ENCODE data around the gene FMC1.

Gene FMC1, protein sequence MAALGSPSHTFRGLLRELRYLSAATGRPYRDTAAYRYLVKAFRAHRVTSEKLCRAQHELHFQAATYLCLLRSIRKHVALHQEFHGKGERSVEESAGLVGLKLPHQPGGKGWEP

DNA sequence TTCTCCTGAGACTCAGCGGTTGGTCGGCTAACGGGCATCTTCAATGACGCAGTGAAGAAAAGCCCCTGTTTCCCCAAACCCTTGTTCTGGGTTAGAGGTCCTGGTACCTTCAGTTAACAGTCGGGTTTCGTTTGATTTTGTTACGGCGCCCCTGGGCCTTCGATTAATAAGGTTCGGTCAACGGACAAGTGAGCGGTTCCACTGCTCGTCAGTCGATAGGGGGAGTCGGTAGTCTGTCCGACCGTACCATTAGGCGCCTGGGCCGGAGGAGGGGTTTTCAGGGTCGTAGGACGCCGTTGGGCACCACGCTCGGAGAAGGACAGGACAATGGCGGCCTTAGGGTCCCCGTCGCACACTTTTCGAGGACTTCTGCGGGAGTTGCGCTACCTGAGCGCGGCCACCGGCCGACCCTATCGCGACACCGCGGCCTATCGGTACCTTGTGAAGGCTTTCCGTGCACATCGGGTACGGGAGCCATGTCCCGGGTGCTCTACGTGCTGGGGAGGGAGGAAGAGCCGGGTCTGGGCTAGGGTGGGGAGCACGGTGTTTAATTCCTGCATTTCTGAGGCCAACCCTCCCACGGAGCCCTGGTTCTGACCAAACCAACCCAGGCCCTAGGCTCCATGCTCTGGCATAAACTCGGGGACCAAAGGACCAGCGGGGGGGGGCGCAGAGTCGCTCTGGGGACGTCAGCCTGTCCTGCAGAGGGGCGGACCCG lies at the start of gene FMC1:
TSS of gene FMC1 (plus strand) at position 280 of the 718 bp plus-strand sequence. CDS start at position 328, 48 bp downstream.
- TF ChIP-seq, protein P1, sequence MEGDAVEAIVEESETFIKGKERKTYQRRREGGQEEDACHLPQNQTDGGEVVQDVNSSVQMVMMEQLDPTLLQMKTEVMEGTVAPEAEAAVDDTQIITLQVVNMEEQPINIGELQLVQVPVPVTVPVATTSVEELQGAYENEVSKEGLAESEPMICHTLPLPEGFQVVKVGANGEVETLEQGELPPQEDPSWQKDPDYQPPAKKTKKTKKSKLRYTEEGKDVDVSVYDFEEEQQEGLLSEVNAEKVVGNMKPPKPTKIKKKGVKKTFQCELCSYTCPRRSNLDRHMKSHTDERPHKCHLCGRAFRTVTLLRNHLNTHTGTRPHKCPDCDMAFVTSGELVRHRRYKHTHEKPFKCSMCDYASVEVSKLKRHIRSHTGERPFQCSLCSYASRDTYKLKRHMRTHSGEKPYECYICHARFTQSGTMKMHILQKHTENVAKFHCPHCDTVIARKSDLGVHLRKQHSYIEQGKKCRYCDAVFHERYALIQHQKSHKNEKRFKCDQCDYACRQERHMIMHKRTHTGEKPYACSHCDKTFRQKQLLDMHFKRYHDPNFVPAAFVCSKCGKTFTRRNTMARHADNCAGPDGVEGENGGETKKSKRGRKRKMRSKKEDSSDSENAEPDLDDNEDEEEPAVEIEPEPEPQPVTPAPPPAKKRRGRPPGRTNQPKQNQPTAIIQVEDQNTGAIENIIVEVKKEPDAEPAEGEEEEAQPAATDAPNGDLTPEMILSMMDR (IDR thresholded peaks at IDR 0.05; ENCODE audit: extremely low read depth, missing control alignments), result peak; percentile 13
- peak; percentile 81 for DNase-seq (ENCODE audit: low spot score)

DNA sequence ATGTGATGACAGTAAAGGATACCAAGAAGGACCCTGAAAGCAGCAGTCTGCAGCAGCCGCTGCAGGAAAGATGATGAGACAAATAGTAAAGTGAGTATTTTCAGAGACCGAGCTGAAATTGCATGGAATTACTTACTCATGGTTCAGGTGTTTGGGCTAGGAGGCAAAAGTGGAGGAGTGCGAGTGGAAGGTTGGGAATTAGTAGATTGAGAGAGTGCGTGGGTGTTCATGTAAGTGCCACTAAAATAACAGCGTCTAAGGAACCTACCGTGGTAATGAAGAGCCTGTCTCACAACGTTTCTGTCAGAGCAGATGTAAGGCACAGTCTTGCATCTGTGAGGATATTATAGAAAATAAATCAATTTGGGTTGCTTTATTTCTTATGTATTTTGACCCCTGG lies 48.3 kb upstream of the FMC1 start:
- no peak for DNase-seq (ENCODE audit: low spot score)
- TF ChIP-seq, protein P1 (IDR thresholded peaks at IDR 0.05; ENCODE audit: extremely low read depth, missing control alignments), result no peak

DNA sequence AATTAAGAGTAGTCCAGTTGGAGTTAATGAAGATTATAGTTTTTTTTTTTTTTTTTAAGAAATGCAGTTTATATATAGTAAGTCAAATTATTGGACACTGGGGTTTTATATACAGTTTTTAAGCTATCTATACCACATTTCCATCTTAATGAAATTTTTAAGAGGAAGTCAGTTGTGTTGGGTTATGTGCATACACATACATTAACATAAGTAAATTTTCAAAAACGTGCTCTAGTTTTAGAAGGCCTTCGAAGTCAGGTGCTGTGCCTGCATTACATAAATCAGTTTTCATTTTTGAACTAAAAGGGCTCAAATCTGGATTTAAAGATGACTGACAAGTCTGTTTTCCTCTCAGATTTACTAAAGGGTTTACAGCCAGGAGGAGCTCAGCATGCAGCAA lies 47.6 kb upstream of the FMC1 start:
- DNase-seq (ENCODE audit: low spot score), result no peak
- TF ChIP-seq, protein P1 (IDR thresholded peaks at IDR 0.05; ENCODE audit: extremely low read depth, missing control alignments), result no peak

DNA sequence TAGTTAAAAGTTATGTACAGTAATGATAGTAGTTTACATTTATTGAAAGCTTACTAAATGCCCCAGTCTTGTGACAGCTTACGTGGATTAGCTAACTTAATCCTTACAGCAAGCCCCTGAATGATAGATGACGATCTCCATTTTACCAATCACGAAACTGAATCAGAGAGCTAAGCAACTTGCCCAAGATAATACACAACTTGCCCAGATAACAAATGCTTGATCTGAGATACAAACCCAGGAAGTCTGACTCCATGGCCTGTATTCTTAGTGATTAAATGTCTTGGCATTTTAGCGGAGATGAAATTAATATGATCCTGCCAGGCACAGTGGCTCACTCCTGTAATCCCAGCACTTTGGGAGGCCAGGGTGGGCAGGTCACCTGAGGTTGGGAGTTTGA lies 46.9 kb upstream of the FMC1 start:
- DNase-seq (ENCODE audit: low spot score), result no peak
- TF ChIP-seq, protein P1 (IDR thresholded peaks at IDR 0.05; ENCODE audit: extremely low read depth, missing control alignments), result no peak

DNA sequence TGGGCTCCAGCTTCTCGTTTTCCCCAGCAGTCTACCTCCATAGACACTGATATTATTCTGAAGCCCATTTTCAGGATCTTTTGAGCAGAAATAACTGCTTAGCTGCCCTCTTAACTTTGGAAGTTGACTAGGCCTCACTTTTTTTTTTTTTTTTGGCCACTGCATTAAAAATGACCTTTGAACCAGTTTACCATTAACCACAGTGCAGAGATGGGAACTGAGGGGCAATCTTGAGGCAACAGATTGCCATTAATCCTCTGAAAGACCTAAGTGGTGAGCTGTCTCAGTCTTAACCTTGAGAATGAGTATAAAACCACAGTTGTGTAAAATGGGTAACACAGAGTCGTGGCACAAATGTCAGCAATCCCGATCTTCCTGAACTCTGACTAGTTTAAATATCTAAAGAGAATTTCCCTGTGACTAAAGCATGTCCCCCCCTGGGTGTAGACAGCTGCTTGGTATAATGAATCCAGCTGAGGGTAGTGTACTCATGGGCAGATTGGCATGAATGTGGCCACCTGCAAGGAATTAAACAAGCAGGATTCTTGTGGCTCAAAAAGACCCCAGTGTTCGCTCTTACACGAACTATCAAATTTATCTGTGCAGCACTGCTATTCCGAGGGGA lies 46.1 kb upstream of the FMC1 start:
- TF ChIP-seq, protein P1 (IDR thresholded peaks at IDR 0.05; ENCODE audit: extremely low read depth, missing control alignments), result no peak
- DNase-seq (ENCODE audit: low spot score), result no peak

DNA sequence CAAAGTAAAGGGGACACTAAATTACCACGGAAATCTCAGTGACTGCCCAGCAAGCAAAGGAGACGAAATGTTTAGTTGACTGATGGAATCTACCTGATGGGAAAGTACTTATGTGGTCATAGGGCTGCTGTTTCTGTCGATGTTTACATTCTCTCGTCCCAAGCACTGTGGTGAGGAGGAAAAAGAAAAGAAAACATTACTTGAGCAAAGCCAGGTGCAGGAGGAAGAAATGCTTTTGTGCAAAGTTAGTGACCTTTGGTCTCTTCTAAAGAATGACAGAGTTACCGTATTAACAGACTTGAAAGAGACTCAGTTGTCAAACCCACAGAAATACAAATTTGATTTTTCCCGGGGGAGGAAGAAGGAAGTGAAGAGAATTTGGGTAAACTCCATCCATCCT lies 43.3 kb upstream of the FMC1 start:
- TF ChIP-seq, protein P1 (IDR thresholded peaks at IDR 0.05; ENCODE audit: extremely low read depth, missing control alignments), result no peak
- no peak for DNase-seq (ENCODE audit: low spot score)

DNA sequence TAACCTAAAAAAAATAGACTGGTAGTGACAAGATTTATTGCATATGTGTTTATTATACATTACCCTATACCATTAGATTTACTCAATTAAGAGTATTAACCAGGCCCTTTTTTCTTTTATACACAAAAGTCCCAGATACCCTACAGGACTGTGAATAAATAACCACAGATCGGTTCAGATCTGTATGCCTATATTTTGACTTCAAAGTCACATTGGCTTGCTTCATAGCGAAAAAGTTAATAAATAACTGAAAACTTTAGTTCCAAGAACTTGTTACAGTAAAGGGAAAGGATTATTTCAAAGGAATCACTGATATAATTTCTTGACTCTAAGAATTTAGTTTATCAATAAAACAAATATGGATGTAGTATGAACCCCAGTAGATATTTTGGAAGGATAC lies 41.8 kb upstream of the FMC1 start:
- DNase-seq (ENCODE audit: low spot score), result no peak
- TF ChIP-seq, protein P1 (IDR thresholded peaks at IDR 0.05; ENCODE audit: extremely low read depth, missing control alignments), result no peak
